ENCODE data around the gene NPHS1.

DNA sequence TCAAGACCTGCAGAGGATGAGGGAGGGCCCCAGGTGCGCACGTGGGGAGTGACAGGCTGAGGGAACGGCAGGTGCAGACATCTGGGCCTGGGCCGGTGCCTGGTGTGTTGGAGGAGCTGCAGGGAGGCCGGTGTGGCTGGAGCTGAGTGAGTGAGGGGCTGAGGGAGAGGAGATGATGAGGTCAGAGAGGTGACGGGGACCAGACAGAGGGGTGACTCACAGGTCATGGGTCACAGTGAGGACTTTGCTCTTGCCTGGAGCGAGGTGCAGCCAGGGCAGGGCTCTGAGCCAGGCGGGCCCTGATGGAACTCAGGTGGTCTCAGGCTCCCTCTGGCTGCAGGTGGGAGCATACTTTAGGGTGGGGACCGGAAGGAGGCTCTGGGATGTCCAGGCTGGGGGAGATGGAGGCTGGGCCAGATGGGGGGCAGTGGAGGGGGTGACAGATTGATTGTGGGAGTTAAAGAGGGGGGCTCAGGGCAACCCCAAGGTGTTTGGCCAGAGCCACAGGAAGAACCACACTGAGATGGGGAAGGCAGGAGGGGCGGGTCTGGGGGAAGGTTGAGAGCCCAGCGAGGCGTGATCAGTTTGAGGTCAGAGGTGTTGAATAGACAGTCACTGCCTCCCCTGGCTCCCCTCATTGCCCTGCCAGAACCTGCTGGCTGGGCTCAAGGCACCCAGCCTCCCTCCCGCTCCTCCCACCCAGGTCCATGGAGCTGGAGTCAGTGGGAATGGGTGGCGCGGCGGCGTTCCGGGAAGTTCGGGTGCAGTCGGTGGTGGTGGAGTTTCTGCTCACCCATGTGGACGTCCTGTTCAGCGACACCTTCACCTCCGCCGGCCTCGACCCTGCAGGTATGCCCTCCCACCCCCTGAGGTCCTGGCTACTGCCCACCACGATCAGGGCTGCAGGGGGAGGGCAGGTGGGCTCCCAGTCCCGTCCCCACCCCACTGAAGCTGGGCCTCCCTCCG is 68.6 kb downstream of the NPHS1 start:
- TF ChIP-seq, protein P1, sequence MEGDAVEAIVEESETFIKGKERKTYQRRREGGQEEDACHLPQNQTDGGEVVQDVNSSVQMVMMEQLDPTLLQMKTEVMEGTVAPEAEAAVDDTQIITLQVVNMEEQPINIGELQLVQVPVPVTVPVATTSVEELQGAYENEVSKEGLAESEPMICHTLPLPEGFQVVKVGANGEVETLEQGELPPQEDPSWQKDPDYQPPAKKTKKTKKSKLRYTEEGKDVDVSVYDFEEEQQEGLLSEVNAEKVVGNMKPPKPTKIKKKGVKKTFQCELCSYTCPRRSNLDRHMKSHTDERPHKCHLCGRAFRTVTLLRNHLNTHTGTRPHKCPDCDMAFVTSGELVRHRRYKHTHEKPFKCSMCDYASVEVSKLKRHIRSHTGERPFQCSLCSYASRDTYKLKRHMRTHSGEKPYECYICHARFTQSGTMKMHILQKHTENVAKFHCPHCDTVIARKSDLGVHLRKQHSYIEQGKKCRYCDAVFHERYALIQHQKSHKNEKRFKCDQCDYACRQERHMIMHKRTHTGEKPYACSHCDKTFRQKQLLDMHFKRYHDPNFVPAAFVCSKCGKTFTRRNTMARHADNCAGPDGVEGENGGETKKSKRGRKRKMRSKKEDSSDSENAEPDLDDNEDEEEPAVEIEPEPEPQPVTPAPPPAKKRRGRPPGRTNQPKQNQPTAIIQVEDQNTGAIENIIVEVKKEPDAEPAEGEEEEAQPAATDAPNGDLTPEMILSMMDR (IDR thresholded peaks at IDR 0.05; ENCODE audit: low read depth, low read length): no peak
- TF ChIP-seq POLR2A (IDR thresholded peaks at IDR 0.05; ENCODE audit: extremely low read depth, insufficient read length) (no peak), MYC (IDR thresholded peaks at IDR 0.05; ENCODE audit: low read depth, low read length) (no peak)
- TF ChIP-seq, protein P2, sequence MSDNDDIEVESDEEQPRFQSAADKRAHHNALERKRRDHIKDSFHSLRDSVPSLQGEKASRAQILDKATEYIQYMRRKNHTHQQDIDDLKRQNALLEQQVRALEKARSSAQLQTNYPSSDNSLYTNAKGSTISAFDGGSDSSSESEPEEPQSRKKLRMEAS (IDR thresholded peaks at IDR 0.05; ENCODE audit: low read depth, low read length): no peak

All from NB4 (cell line).